Body of pancreas (tissue), 4 donors: ENCODE data around the gene CRAMP1.

Experiments
- POLR2A ChIP-seq, 3 donors: fragments of 450-650 bp; IDR thresholded peaks; one replicate each; pipeline ENCODE4 v1.6.1; 2016; ENCODE audit warnings: antibody characterized with exemption in 3 of 3, mild to moderate bottlenecking in 2 of 3
- TF ChIP-seq, protein P1 (sequence below), 7 experiments: fragments of 450-650 bp in 4 of 7; fragments of 200-600 bp in 3 of 7; sonication (generic) in 3 of 7; IDR thresholded peaks; one replicate each; pipeline ENCODE4 v1.5.1; 2016 to 2019; ENCODE audit warnings: antibody characterized with exemption in 7 of 7

DNA sequence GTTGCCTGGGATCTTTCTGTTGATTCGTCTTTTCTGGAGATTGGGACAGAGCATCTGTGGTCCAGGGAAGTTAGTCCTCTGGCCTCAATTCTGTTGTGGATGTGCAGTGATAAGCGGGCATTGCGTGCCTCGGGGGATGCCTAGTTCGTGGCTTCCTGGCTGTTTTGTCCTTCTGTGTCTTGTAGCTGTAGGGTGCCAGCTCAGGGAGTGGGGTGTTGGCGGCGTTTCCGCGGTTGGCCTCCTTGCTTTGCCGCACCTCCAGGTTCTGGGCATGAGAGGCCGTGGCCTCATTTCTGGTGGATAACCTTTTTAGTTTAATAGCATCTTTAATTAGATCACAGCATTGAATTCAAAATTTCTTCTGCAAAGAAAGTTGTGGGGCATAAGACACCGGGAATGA is 64.5 kb downstream of the CRAMP1 start:
- TF ChIP-seq, protein P1, sequence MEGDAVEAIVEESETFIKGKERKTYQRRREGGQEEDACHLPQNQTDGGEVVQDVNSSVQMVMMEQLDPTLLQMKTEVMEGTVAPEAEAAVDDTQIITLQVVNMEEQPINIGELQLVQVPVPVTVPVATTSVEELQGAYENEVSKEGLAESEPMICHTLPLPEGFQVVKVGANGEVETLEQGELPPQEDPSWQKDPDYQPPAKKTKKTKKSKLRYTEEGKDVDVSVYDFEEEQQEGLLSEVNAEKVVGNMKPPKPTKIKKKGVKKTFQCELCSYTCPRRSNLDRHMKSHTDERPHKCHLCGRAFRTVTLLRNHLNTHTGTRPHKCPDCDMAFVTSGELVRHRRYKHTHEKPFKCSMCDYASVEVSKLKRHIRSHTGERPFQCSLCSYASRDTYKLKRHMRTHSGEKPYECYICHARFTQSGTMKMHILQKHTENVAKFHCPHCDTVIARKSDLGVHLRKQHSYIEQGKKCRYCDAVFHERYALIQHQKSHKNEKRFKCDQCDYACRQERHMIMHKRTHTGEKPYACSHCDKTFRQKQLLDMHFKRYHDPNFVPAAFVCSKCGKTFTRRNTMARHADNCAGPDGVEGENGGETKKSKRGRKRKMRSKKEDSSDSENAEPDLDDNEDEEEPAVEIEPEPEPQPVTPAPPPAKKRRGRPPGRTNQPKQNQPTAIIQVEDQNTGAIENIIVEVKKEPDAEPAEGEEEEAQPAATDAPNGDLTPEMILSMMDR (IDR thresholded peaks at IDR 0.05) = no peak
- TF ChIP-seq POLR2A (IDR thresholded peaks at IDR 0.05) = no peak
